Nephron (organoid): ENCODE data around the gene POLR1A.

Experiments
- H3K27ac Mint-ChIP-seq, 3 experiments: 2 replicates each; pipeline ENCODE4 v1.8.0; 2020; ENCODE audit warnings: mixed read lengths in 3 of 3, mild to moderate bottlenecking in 2 of 3, moderate library complexity in 1 of 3
- H3K27me3 Mint-ChIP-seq: 2 replicates; pipeline ENCODE4 v1.8.0; 2021; ENCODE audit warnings: low read depth, mild to moderate bottlenecking, moderate library complexity, mixed read lengths
- H3K36me3 Mint-ChIP-seq: 2 replicates; pipeline ENCODE4 v1.8.0; 2020; ENCODE audit warnings: low read depth, mixed read lengths
- H3K4me1 Mint-ChIP-seq: 2 replicates; pipeline ENCODE4 v1.8.0; 2020; ENCODE audit warnings: mixed read lengths
- H3K4me3 Mint-ChIP-seq, 3 experiments: 2 replicates each; pipeline ENCODE4 v1.8.0; 2020; ENCODE audit warnings: mild to moderate bottlenecking in 3 of 3, mixed read lengths in 3 of 3, moderate library complexity in 2 of 3
- H3K9me3 Mint-ChIP-seq: 2 replicates; pipeline ENCODE4 v1.8.0; 2020; ENCODE audit warnings: mixed read lengths
- TF ChIP-seq, protein P1 (sequence below), 3 experiments: fragments of 200-600 bp; sonication (generic); IDR thresholded peaks; one replicate each; pipeline ENCODE4 v1.5.0; 2021; ENCODE audit warnings: antibody characterized with exemption in 3 of 3; ENCODE audit not compliant: unreplicated experiment in 3 of 3

Gene POLR1A

DNA sequence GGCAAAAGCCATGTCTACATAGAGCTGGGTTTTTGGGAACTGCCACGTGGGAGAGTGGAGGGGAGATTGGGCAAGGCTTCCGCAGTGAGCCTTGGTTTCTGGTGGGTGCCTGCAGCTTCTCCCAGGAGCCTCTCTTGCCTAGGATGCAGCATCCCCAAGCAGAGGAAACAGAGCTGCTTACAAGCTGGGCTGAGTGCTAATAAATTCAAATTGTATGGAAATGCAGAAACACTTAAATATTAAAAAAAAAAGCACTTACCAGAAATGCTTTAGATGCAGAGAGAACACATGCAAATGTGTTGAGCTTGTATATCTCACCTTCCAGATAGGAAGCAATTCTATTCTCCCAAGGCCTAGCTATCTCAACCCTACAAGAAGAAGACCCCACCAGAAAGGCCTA, 120.9 kb downstream of the POLR1A start:
- no peaks in the 10 kb centered on the region for H3K36me3 Mint-ChIP-seq
- TF ChIP-seq, protein P1, sequence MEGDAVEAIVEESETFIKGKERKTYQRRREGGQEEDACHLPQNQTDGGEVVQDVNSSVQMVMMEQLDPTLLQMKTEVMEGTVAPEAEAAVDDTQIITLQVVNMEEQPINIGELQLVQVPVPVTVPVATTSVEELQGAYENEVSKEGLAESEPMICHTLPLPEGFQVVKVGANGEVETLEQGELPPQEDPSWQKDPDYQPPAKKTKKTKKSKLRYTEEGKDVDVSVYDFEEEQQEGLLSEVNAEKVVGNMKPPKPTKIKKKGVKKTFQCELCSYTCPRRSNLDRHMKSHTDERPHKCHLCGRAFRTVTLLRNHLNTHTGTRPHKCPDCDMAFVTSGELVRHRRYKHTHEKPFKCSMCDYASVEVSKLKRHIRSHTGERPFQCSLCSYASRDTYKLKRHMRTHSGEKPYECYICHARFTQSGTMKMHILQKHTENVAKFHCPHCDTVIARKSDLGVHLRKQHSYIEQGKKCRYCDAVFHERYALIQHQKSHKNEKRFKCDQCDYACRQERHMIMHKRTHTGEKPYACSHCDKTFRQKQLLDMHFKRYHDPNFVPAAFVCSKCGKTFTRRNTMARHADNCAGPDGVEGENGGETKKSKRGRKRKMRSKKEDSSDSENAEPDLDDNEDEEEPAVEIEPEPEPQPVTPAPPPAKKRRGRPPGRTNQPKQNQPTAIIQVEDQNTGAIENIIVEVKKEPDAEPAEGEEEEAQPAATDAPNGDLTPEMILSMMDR (IDR thresholded peaks at IDR 0.05; ENCODE audit: unreplicated experiment in 3 of 3) = no peak
- H3K4me1 Mint-ChIP-seq = peaks cover 24% of the 10 kb centered on the region
- H3K9me3 Mint-ChIP-seq = no peaks in the 10 kb centered on the region
- no peak overlapping the region for H3K4me3 Mint-ChIP-seq
- peaks cover 3% of the 10 kb centered on the region for H3K27me3 Mint-ChIP-seq
- H3K27ac Mint-ChIP-seq = no peak overlapping the region

DNA sequence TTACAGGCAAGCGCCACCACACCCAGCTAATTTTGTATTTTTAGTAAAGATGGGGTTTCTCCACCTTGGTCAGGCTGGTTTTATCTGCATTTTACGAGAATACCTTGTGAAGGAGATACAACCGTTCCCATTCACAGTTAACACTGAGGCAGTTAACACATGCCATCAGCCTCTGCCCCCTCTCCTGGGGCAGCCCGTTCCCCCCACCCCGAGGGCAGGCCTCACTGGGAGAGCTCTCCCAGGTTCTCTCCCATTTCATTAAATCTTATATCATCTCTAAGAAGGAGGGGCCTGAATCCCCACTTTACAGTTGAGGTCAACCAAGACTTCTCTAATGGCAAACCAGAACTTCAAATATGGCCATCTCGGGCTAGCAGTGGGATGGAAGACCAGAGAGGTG, 121.9 kb downstream of the POLR1A start:
- H3K4me1 Mint-ChIP-seq = peaks cover 19% of the 10 kb centered on the region

DNA sequence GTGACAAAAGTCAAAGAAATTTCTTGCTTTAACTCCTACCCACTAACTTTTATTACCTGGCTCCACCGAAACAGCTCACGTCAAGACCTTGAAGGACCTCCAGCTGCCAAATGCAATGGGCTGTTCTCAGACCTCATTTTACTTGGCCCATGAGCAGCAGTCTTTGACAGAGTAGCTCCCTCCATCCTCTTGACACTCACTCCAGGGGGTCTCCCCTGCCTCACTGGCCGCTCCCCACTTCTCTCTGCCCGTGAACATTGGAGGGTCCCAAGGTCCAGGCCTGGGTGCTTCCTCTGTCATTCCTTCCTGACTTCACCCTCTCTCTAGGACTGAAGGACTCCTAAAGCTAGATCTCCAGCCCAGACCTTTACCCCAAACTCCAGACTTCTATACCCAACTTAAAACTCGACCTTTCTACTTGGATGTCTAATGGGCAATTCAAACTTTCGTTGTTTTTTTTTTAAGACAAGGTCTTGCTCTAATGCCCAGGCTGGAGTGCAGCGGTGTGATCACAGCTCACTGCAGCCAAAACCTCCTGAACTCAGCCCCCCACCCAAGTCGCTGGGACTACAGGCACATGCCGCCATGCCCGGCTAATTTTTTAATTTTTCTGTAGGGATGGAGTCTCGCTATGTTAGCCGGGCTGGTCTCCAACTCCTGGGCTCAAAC, 124.0 kb downstream of the POLR1A start:
- Mint-ChIP-seq H3K4me1 (peaks cover 5% of the 10 kb centered on the region), H3K36me3 (no peaks in the 10 kb centered on the region), H3K4me3 (no peak overlapping the region), H3K27ac (no peak overlapping the region), H3K9me3 (no peaks in the 10 kb centered on the region), H3K27me3 (peaks cover 3% of the 10 kb centered on the region)
- TF ChIP-seq, protein P1 (IDR thresholded peaks at IDR 0.05; ENCODE audit: unreplicated experiment in 3 of 3) = no peak

More for the DNA sequence above, 121.9 kb downstream of the POLR1A start:
- Mint-ChIP-seq H3K27ac (no peak overlapping the region), H3K4me3 (no peak overlapping the region), H3K27me3 (peaks cover 3% of the 10 kb centered on the region), H3K36me3 (no peaks in the 10 kb centered on the region), H3K9me3 (no peaks in the 10 kb centered on the region)
- TF ChIP-seq, protein P1 (IDR thresholded peaks at IDR 0.05; ENCODE audit: unreplicated experiment in 3 of 3) = no peak

DNA sequence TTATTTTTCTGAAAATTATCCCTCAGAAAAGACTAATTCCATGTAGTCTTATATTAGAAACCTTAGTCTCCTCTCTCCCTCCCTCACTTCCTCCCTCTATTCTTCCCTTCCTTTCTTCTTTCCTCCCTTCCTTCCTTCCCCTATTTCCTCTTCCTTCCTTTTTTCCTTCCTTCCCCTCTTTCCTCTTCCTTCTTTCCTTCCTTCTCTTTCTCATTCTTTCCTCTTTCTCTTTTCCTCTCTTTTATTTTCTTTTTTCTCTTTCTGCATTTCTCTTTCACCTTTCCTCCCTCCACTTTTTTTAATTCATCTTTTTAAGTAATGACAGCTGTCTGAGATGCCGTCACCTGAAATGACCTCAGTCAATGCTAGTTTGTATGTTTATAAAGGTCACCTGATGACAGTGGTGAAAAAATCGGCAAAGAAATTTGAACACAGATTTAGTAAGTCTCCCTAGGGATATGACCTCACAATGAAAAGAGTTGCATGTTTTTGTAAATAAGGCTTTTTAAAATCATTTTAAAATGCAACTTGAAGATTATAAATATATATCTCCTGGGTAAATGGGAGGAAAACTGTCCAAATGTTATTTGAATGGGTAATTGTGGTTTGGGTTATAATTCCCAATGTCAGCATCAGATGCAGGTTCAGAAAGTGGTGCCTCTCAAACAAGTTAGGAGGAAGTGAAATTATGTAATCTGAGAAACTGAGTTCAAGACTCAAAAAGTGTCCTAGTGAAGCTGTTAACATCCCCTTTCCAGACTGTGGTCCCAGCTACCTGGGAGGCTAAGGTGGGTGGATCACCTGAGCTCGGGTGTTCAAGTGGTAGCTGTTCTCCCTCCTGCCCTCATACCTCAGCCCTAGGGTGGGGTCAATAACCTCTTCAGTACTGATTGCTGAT, 126.6 kb downstream of the POLR1A start:
- H3K27ac Mint-ChIP-seq = peak overlapping the region in 1 of 3 experiments; percentile 40
- H3K9me3 Mint-ChIP-seq = no peaks in the 10 kb centered on the region
- no peaks in the 10 kb centered on the region for H3K36me3 Mint-ChIP-seq
- TF ChIP-seq, protein P1 (IDR thresholded peaks at IDR 0.05; ENCODE audit: unreplicated experiment in 3 of 3) = no peak
- peaks cover 3% of the 10 kb centered on the region for H3K27me3 Mint-ChIP-seq
- no peak overlapping the region for H3K4me3 Mint-ChIP-seq
- H3K4me1 Mint-ChIP-seq = peaks cover 17% of the 10 kb centered on the region

DNA sequence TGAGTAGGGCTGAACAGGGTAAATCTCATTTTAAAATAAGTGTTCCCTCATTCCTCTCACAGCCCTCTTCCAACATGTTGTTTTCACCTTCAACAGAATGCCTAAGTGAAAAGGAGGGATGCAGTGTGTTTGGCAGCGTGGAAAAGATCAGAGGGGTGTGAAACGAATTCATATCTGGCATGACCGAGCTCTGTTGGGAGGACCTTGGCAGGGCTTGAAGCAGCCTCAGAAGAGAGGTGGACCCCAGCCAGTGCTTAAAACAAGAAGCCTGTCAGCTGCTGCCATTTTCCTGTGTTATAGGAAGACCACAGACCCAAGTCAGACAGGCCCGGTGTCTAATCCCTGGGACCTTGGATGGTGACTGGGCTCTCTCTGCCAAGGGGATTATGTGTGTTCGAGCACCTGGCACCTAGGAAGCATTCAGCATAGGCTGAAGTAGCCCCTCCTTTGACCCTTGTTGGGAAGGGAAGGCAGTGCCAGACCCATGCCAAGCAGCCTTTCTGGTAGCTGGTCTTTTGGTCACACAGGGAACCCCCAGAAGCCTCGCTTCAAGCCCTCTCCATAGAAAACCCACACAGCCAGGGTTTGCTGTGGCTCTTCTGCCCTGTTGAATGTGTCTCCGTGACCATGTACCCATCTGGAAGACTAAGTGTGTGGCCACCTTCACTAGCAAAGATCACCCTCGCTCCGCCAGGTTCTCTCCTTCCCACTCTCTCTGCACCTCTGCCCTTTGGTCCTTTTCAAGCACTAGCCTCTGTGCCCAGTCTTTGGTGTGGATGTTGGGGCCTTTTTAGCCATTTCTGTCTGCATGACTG, 129.4 kb downstream of the POLR1A start:
- Mint-ChIP-seq H3K4me1 (peaks cover 17% of the 10 kb centered on the region), H3K27ac (peak overlapping the region in 1 of 3 experiments; percentile 57), H3K4me3 (no peak overlapping the region), H3K27me3 (peaks cover 3% of the 10 kb centered on the region), H3K36me3 (no peaks in the 10 kb centered on the region), H3K9me3 (peaks cover 9% of the 10 kb centered on the region)
- TF ChIP-seq, protein P1 (IDR thresholded peaks at IDR 0.05; ENCODE audit: unreplicated experiment in 3 of 3) = no peak
